Measurements from ENCODE around the gene LDAH.
"Not testable (repeated sequence)": the region's sequence is repeated elsewhere in the genome, so short reads cannot be mapped to it uniquely, and the experiment has no call there.

LDAH gene

DNA sequence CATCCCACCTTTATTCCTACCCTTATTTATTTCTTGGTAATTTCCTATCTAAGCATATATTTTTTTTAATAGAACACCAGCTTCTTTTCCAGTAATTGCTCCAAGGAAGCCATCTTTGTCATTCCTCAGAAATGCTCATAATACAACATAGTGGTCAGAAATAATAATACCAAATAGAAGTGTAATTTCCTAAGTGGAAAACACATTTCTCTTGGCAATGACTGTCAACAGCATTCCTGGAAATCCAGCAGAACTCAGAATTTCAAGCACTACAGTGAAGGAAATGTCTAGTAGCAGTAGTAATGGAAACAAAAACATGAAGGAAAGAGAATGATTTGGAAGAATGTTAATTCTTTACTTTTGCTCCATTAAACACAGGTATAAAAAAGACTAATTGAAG, 99.4 kb downstream of the LDAH start:
- Histone ChIP-seq H3K9me3 (ENCODE audit: control insufficient read depth, insufficient read depth, low read length) (no peaks in the 10 kb centered on the region), H3K4me1 (ENCODE audit: insufficient read depth, low read length) (no peaks in the 10 kb centered on the region), H3K36me3 (ENCODE audit: insufficient read depth, low read length) (no peaks in the 10 kb centered on the region), H3K9ac (ENCODE audit: low read depth, low read length) (no peak overlapping the region)

DNA sequence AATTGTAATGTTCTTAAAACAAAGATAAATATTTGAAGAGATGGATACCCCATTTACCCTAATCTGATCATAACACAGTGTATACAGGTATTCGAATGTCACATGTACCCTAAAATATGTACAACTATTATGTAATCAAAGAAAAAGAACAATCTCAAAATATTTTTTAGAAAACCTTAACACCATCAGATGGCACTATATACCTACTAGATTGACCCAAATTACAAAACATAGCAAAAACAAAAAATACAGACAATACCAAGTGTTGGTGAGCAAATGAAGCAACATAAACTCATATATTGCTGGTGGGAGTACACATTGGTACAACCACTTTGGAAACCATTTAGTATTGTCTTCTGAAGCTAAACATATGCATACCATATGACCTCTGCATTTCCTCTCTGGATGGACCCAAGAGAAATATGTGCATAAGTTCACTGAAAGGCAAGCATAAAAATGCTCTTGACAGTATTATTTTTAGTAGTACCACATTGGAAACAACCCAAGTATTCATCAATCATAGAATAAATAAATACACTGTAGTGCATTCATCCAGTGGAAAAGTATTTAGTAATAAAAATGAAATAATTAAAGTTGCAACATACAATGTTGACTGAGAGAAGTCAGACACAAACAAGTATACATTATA, 100.2 kb downstream of the LDAH start:
- H3K36me3 ChIP-seq (ENCODE audit: insufficient read depth, low read length): no peaks in the 10 kb centered on the region
- H3K9me3 ChIP-seq (ENCODE audit: control insufficient read depth, insufficient read depth, low read length): no peaks in the 10 kb centered on the region
- H3K4me1 ChIP-seq (ENCODE audit: insufficient read depth, low read length): no peaks in the 10 kb centered on the region
- H3K9ac ChIP-seq (ENCODE audit: low read depth, low read length): no peak overlapping the region

DNA sequence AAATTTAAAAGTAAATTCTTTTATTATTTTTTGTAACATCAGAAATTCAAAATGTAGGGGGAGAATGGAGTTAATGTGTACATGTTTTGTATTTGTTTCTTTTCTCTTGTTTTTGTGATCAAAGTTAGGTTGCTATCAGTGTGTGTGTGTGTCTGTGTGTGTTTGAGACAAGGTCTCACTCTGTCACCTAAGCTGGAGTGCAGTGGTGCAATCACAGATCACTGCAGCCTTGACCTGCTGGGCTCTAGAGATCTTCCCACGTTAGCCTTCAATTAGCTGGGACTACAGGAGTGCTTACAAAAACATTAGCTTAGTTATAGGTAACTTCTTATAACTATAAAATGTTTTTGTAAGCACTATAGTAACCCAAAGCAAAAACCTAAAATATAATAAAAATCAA, 105.3 kb downstream of the LDAH start:
- H3K4me1 ChIP-seq (ENCODE audit: insufficient read depth, low read length): no peaks in the 10 kb centered on the region
- no peaks in the 10 kb centered on the region for H3K9me3 ChIP-seq (ENCODE audit: control insufficient read depth, insufficient read depth, low read length)
- no peak overlapping the region for H3K9ac ChIP-seq (ENCODE audit: low read depth, low read length)
- no peaks in the 10 kb centered on the region; the same call in 1 of the 2 replicates for H3K36me3 ChIP-seq (ENCODE audit: insufficient read depth, low read length)

DNA sequence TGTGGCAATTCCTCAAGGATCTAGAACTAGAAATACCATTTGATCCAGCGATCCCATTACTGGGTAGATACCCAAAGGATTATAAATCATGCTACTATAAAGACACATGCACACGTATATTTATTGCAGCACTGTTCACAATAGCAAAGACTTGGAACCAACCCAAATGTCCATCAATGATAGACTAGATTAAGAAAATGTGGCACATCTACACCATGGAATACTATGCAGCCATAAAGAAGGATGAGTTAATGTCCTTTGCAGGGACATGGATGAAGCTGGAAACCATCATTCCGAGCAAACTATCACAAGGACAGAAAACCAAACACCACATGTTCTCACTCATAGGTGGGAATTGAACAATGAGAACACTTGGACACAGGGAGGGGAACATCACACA, 106.7 kb downstream of the LDAH start:
- H3K36me3 ChIP-seq (ENCODE audit: insufficient read depth, low read length); H3K9ac ChIP-seq (ENCODE audit: low read depth, low read length); H3K9me3 ChIP-seq (ENCODE audit: control insufficient read depth, insufficient read depth, low read length); H3K4me1 ChIP-seq (ENCODE audit: insufficient read depth, low read length): not testable (repeated sequence)

DNA sequence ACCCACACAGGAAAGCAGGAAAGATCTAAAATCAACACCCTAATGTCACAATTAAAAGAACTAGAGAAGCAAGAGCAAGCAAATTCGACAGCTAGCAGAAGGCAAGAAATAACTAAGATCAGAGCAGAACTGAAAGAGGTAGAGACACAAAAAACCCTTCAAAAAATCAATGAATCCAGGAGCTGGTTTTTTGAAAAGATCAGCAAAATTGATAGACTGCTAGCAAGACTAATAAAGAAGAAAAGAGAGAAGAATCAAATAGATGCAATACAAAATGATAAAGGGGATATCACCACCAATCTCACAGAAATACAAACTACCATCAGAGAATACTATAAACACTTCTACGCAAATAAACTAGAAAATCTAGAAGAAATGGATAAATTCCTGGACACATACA, 108.5 kb downstream of the LDAH start:
- H3K4me1 ChIP-seq (ENCODE audit: insufficient read depth, low read length); H3K9me3 ChIP-seq (ENCODE audit: control insufficient read depth, insufficient read depth, low read length); H3K36me3 ChIP-seq (ENCODE audit: insufficient read depth, low read length); H3K9ac ChIP-seq (ENCODE audit: low read depth, low read length): not testable (repeated sequence)

DNA sequence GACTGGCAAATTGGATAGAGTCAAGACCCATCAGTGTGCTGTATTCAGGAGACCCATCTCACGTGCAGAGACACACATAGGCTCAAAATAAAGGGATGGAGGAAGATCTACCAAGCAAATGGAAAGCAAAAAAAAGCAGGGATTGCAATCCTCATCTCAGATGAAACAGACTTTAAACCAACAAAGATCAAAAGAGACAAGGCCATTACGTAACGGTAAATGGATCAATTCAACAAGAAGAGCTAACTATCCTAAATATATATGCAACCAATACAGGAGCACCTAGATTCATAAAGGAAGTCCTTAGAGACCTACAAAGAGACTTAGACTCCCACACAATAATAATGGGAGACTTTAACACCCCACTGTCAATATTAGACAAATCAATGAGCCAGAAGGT, 109.3 kb downstream of the LDAH start:
- not testable (repeated sequence) for H3K9me3 ChIP-seq (ENCODE audit: control insufficient read depth, insufficient read depth, low read length)

DNA sequence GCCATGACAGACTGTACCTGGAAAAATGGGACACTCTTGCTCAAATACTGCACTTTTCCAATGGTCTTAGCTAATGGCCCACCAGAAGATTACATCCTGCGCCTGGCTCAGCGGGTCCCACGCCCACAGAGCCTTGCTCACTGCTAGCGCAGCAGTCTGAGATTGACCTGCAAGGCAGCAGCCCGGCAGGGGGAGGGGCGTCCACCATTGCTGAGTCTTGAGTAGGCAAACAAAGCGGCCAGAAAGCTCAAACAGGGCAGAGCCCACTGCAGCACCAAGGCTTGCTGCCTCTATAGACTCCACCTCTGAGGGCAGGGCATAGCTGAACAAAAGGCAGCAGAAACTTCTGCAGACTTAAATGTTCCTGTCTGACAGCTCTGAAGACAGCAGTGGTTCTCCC, 111.3 kb downstream of the LDAH start:
- not testable (repeated sequence) for H3K9ac ChIP-seq (ENCODE audit: low read depth, low read length); H3K4me1 ChIP-seq (ENCODE audit: insufficient read depth, low read length); H3K9me3 ChIP-seq (ENCODE audit: control insufficient read depth, insufficient read depth, low read length); H3K36me3 ChIP-seq (ENCODE audit: insufficient read depth, low read length)

More for the DNA sequence above, 109.3 kb downstream of the LDAH start:
- not testable (repeated sequence) for H3K36me3 ChIP-seq (ENCODE audit: insufficient read depth, low read length); H3K4me1 ChIP-seq (ENCODE audit: insufficient read depth, low read length); H3K9ac ChIP-seq (ENCODE audit: low read depth, low read length)

DNA sequence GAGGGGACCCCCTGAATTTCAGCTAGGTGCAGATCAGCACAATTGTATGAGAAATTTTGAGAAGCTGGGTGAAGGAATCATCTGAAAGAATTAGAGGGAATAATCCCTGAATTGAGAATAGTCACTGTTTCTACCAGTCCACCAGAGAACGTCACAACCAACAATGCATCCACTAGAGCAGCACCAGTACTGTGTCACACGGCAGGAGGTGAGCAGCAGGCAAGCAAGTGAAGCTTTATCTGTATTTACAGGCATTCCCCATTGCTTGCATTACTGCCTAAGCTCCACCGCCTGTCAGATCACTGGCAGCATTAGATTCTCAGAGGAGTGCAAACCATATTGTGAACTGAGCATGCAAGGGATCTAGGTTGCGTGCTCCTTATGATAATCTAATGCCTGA, 115.3 kb downstream of the LDAH start:
- Histone ChIP-seq H3K36me3 (ENCODE audit: insufficient read depth, low read length) (no peaks in the 10 kb centered on the region), H3K4me1 (ENCODE audit: insufficient read depth, low read length) (no peaks in the 10 kb centered on the region), H3K9ac (ENCODE audit: low read depth, low read length) (no peak overlapping the region), H3K9me3 (ENCODE audit: control insufficient read depth, insufficient read depth, low read length) (no peaks in the 10 kb centered on the region)

DNA sequence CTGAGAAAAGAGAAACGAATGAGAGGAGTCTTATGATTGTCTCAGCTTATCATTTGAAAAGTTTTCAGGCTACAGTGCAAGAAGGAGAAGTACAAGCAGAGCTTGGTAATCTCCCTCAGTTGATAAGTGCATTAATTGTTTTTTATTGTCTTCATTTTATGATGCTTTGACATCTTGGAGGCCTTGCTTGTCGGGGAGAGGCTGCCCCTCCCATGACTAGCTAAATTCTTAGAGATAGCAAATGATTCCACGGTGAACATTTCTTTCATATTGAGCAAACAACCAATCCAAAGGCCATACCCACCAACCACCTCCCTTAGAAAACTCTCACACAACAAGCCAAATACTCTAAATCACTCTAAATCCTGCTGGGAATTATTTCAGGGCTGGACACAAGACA, 116.1 kb downstream of the LDAH start:
- Histone ChIP-seq H3K4me1 (ENCODE audit: insufficient read depth, low read length) (no peaks in the 10 kb centered on the region), H3K9me3 (ENCODE audit: control insufficient read depth, insufficient read depth, low read length) (no peaks in the 10 kb centered on the region), H3K36me3 (ENCODE audit: insufficient read depth, low read length) (no peaks in the 10 kb centered on the region), H3K9ac (ENCODE audit: low read depth, low read length) (no peak overlapping the region)

DNA sequence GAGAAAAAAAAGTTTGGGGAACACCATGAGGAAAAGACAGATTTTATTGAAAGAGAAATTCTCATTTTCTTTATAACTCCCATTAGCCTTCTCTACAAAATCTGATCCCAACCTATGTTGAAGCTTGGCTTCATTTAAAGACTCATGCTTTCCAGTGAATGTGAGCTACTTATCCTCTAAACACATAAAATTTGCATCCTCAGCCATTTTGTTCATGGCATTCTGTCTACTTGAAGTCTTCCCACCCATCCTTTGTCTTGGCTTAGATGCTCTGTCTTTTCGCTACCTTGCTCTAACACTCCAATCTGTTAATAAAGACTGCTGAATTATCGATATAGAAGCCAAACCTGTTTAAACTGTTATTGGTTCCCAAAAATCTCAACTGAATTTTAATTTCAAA, 116.7 kb downstream of the LDAH start:
- Histone ChIP-seq H3K9ac (ENCODE audit: low read depth, low read length) (no peak overlapping the region), H3K4me1 (ENCODE audit: insufficient read depth, low read length) (no peaks in the 10 kb centered on the region), H3K36me3 (ENCODE audit: insufficient read depth, low read length) (no peaks in the 10 kb centered on the region), H3K9me3 (ENCODE audit: control insufficient read depth, insufficient read depth, low read length) (no peaks in the 10 kb centered on the region)

DNA sequence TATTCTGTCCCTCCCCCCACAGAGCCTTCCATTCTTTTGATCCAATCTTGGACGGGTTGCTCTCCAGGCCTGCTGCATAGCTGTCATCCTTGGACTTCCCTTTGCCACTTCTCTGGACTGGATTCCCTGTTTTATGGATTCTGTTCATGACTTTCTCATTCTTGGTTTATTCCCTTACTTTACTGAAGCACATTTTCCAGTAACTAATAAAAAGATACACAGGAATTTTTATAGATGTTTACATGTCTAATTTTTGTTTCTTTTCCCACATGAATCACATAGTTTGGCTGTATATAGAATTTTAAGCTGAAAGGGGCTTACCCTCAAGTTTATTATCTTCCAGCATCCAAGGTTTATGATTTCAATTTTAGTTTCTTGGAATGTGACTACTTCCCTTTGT, 118.0 kb downstream of the LDAH start:
- H3K9ac ChIP-seq (ENCODE audit: low read depth, low read length): no peak overlapping the region
- no peaks in the 10 kb centered on the region for H3K36me3 ChIP-seq (ENCODE audit: insufficient read depth, low read length)
- H3K9me3 ChIP-seq (ENCODE audit: control insufficient read depth, insufficient read depth, low read length): no peaks in the 10 kb centered on the region
- no peaks in the 10 kb centered on the region for H3K4me1 ChIP-seq (ENCODE audit: insufficient read depth, low read length)

DNA sequence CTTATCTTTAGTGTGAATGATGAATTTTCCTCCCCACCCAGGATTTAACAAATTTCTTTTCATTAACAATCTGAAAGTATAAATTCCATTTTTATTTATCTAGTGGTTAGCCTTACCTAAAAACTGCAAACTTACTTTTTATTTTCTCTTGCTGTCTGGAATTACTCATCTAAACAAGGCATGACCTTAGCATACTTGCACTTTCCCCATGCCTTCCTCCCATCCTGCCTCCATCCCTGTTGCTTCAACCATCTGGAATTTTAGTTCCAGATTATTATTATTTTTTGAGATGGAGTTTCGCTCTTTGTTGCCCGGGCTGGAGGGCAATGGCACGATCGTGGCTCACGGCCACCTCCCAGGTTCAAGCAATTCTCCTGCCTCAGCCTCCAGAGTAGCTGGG, 120.3 kb downstream of the LDAH start:
- Histone ChIP-seq H3K4me1 (ENCODE audit: insufficient read depth, low read length) (no peaks in the 10 kb centered on the region), H3K9me3 (ENCODE audit: control insufficient read depth, insufficient read depth, low read length) (no peaks in the 10 kb centered on the region), H3K36me3 (ENCODE audit: insufficient read depth, low read length) (no peaks in the 10 kb centered on the region), H3K9ac (ENCODE audit: low read depth, low read length) (no peak overlapping the region)

DNA sequence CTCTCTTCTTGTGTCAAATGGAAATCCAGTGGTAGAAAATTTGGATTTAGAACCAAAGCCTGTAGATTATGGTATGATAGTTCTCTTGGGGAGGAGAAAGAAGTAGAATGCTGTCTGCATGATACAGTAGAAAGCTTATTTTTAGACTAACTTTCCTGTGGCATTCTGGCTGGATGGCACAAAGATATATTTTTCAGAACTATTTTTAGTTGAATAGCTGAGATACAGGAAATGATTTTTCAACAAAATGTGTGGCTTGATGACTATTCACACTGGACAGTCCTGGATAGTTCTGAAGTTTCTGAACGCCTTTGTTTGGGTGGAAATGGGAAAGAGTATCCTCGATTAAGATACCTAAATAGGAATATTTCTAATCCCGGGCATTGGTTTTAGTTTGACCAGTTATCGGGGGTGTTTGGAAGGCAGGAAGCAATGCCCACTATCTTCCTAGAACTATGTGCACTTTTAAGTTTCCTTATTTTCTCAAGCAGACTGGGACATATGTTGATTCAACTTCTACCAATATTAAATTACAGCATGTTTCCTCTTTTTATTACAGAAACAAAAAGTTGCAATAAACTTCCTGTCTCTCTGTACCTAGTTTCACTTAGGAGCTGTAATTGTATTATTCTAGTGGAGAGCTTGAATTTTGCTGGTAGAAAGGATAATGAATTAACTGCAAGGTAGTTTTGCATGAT, 123.8 kb downstream of the LDAH start:
- Histone ChIP-seq H3K9me3 (ENCODE audit: control insufficient read depth, insufficient read depth, low read length) (no peaks in the 10 kb centered on the region), H3K9ac (ENCODE audit: low read depth, low read length) (no peak overlapping the region), H3K4me1 (ENCODE audit: insufficient read depth, low read length) (no peaks in the 10 kb centered on the region), H3K36me3 (ENCODE audit: insufficient read depth, low read length) (no peaks in the 10 kb centered on the region)

DNA sequence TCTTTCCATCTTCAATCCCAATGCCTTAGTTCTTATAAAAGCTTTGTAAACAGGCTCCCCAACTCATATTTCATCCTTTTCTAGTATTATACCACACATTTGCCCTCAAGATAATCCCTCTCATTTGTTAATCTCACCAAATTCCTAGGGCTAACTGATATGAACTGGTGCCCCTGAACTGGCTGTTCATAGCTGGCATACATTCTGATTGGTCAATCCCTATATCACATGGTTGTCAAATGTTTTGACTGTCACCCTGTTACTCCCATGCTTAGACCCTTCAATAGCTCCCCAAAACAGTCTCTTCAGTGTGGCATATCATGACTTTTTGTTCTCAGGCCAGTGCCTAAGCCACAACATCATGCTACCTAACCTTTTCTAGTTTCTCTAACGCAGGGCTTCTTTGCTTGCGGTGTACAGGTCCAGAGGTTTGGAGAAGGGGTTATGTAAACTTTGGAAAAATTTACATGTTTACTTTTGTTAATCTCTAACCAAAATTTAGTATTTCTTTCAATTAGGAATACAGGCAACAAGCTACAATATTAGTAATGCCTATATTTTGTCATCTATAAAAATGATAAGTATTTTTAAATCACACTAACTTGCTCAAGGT, 125.5 kb downstream of the LDAH start:
- no peaks in the 10 kb centered on the region for H3K9me3 ChIP-seq (ENCODE audit: control insufficient read depth, insufficient read depth, low read length)
- no peak overlapping the region for H3K9ac ChIP-seq (ENCODE audit: low read depth, low read length)
- H3K4me1 ChIP-seq (ENCODE audit: insufficient read depth, low read length): no peaks in the 10 kb centered on the region
- no peaks in the 10 kb centered on the region for H3K36me3 ChIP-seq (ENCODE audit: insufficient read depth, low read length)

DNA sequence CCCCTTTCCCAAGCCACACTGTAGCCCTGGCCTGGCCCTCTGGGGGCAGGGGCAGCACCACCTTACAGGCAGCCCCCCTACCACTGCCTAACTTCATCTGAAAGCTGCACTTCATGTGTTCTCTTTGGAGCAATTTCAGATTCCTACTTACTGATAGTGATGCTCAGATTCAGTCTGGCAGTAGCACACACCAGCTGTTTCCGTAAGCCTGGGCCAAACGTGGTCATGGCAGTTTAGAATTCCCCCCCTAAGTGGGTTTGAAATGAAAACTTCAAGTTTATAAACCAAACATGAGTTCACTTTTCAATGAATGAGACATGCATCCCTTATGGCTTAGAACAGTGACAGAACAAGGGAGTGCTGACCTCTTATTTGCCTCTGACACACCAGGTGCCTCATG, 126.5 kb downstream of the LDAH start:
- H3K9me3 ChIP-seq (ENCODE audit: control insufficient read depth, insufficient read depth, low read length): no peaks in the 10 kb centered on the region
- no peaks in the 10 kb centered on the region for H3K4me1 ChIP-seq (ENCODE audit: insufficient read depth, low read length)
- H3K36me3 ChIP-seq (ENCODE audit: insufficient read depth, low read length): no peaks in the 10 kb centered on the region
- H3K9ac ChIP-seq (ENCODE audit: low read depth, low read length): no peak overlapping the region
